Left ventricle myocardium superior (tissue), 1 donor: ENCODE measurements around the gene IQCM. TPM values are rescaled to one million over a fixed set of nuclear protein-coding genes. Genes with fewer than 3 reads are reported as not detected.

Experiments used
- ATAC-seq: fragments of 200-7000 bp; cut with Tn5 transposase; one replicate; pipeline ENCODE4 v1.9.1; 2020; ENCODE audit warnings: mild to moderate bottlenecking, moderate library complexity
- DNase-seq: peaks from one replicate; pipeline ENCODE4 v3.0.0-alpha.2; 2020
- intact Hi-C: fragments of 100-400 bp; cut with micrococcal nuclease; formaldehyde crosslinking; loops from one replicate; pipeline ENCODE4 v1.11.0; 2022
- total RNA-seq: library from RNA; stranded (reverse); fragmentation: NEBNext Ultra II Directional; extraction: Animal tissue kit (Norgen Biotek cat#: 25700); gene quantifications from one replicate; pipeline ENCODE4 v1.2.1, GENCODE V29; 2021
- donor health status: DM: no; HTN: yes; CAD: no; lungs with severe emphysema.

The IQCM gene
- total RNA-seq, 1 donor from 2014 or later: not detected

- DNase-seq: no peak
- intact Hi-C loops: no loop called here
- ATAC-seq: no peak
These were observed 184.0 kb downstream of the IQCM start for GRCh38 chr4:149631629-149632028.

GRCh38 chr4:149630064-149630463 lies 185.6 kb downstream of the IQCM start:
- intact Hi-C loops: no loop called here
- ATAC-seq: no peak

GRCh38 chr4:149605601-149606378 lies 209.9 kb downstream of the IQCM start:
- no peak for DNase-seq
- ATAC-seq: no peak
- intact Hi-C loops: no loop called here

More at GRCh38 chr4:149630064-149630463, 185.6 kb downstream of the IQCM start:
- DNase-seq: no peak

- intact Hi-C loops: no loop called here
- ATAC-seq (no peak), DNase-seq (no peak)
These were observed 210.8 kb downstream of the IQCM start for GRCh38 chr4:149604827-149605226.

- ATAC-seq (no peak), DNase-seq (no peak)
- intact Hi-C loops: no loop called here
These were observed 220.1 kb downstream of the IQCM start for GRCh38 chr4:149595500-149595899.

- DNase-seq: no peak
- intact Hi-C loops: no loop called here
- no peak for ATAC-seq
These were observed 225.8 kb downstream of the IQCM start for GRCh38 chr4:149589826-149590225.

GRCh38 chr4:149584722-149585121 lies 230.9 kb downstream of the IQCM start:
- intact Hi-C loops: no loop called here
- ATAC-seq (no peak), DNase-seq (no peak)

GRCh38 chr4:149574971-149575370 lies 240.7 kb downstream of the IQCM start:
- ATAC-seq (no peak), DNase-seq (no peak)
- intact Hi-C loops: no loop called here

- intact Hi-C loops: no loop called here
- ATAC-seq (no peak), DNase-seq (no peak)
These were observed 242.9 kb downstream of the IQCM start for GRCh38 chr4:149572716-149573115.

- intact Hi-C loops: no loop called here
- no peak for ATAC-seq
- DNase-seq: no peak
These were observed 259.8 kb downstream of the IQCM start for GRCh38 chr4:149555799-149556198.

- no peak for DNase-seq
- ATAC-seq: no peak
- intact Hi-C loops: no loop called here
These were observed 260.5 kb downstream of the IQCM start for GRCh38 chr4:149555146-149555545.

GRCh38 chr4:149553959-149554520 lies 261.6 kb downstream of the IQCM start:
- ATAC-seq (no peak), DNase-seq (no peak)
- intact Hi-C loops: no loop called here

GRCh38 chr4:149552601-149553000 lies 263.0 kb downstream of the IQCM start:
- ATAC-seq (no peak), DNase-seq (no peak)
- intact Hi-C loops: no loop called here

GRCh38 chr4:149549911-149550310 lies 265.7 kb downstream of the IQCM start:
- intact Hi-C loops: no loop called here
- no peak for DNase-seq
- peak; percentile 56 for ATAC-seq

GRCh38 chr4:149534779-149535178 lies 280.9 kb downstream of the IQCM start:
- intact Hi-C loops: no loop called here
- DNase-seq (no peak), ATAC-seq (no peak)

- no peak for ATAC-seq
- intact Hi-C loops: no loop called here
- DNase-seq: no peak
These were observed 283.8 kb downstream of the IQCM start for GRCh38 chr4:149531861-149532260.

- intact Hi-C loops: no loop called here
- DNase-seq (no peak), ATAC-seq (no peak)
These were observed 292.6 kb downstream of the IQCM start for GRCh38 chr4:149523039-149523438.

- peak; percentile 65 for ATAC-seq
- no peak for DNase-seq
- intact Hi-C loops: no loop called here
These were observed 293.8 kb downstream of the IQCM start for GRCh38 chr4:149521611-149522425.

GRCh38 chr4:149518471-149518870 lies 297.2 kb downstream of the IQCM start:
- no peak for ATAC-seq
- intact Hi-C loops: no loop called here
- DNase-seq: no peak

GRCh38 chr4:149513081-149513480 lies 302.6 kb downstream of the IQCM start:
- intact Hi-C loops: no loop called here
- ATAC-seq: no peak
- no peak for DNase-seq
